ENCODE measurements around the gene ELAC2. TPM values are rescaled to one million over a fixed set of nuclear protein-coding genes. Genes with fewer than 3 reads are reported as not detected.

The ELAC2 gene
- total and polyA plus RNA-seq, 2 of the 8 experiments (the other 6 are each of a cell fraction or from before 2014, with no cell fraction given), result 91.6 to 127 TPM

- Histone ChIP-seq H3K9me3 (ENCODE audit: insufficient read depth in 2 of 2, low read depth in 1 of 2, low read length in 1 of 2) (no peaks in the 10 kb centered on the region; a peak in 1 of 4 replicates), H2BK15ac (ENCODE audit: low read length) (no peak overlapping the region), H3K18ac (ENCODE audit: extremely low read depth, low read length) (no peak overlapping the region), H4K91ac (replicated peaks; ENCODE audit: insufficient read length, low read length) (no peak overlapping the region), H3K56ac (replicated peaks; ENCODE audit: insufficient read length, low read depth, low read length) (no peak overlapping the region), H3K23me2 (ENCODE audit: low read depth, low read length) (no peaks in the 10 kb centered on the region), H3K4me3 (ENCODE audit: extremely low read depth in 1 of 4, insufficient read depth in 2 of 4, low read depth in 3 of 4, low read length in 4 of 4) (no peak overlapping the region), H3K79me1 (ENCODE audit: low read depth, low read length) (no peaks in the 10 kb centered on the region), H2AK5ac (ENCODE audit: low read depth, low read length) (no peak overlapping the region), H3K23ac (ENCODE audit: insufficient read length) (no peak overlapping the region), H4K5ac (ENCODE audit: insufficient read length, low read depth, low read length) (no peak overlapping the region), H3K27ac (ENCODE audit: low read depth, low read length) (no peak overlapping the region), H2AFZ (ENCODE audit: low read length) (no peak overlapping the region), H2BK120ac (replicated peaks; ENCODE audit: low read depth, low read length) (no peak overlapping the region), H2BK20ac (ENCODE audit: low read length) (no peak overlapping the region), H2BK12ac (ENCODE audit: low read depth, low read length) (no peak overlapping the region), H3K4me1 (replicated peaks in 1 of 4; ENCODE audit: control insufficient read depth in 3 of 4, insufficient read depth in 4 of 4, low read length in 3 of 4) (no peaks in the 10 kb centered on the region), H3K79me2 (ENCODE audit: control insufficient read depth in 1 of 2, insufficient read depth in 2 of 2, low read length in 2 of 2) (no peaks in the 10 kb centered on the region), H3K9ac (replicated peaks in 1 of 4; ENCODE audit: extremely low read depth in 1 of 4, low read depth in 3 of 4, low read length in 3 of 4) (no peak overlapping the region), H3K14ac (ENCODE audit: insufficient read length) (no peak overlapping the region), H4K8ac (ENCODE audit: extremely low read depth, insufficient read depth, low read length) (no peak overlapping the region), H4K20me1 (replicated peaks in 1 of 2; ENCODE audit: control insufficient read depth in 1 of 2, insufficient read depth in 2 of 2, low read length in 2 of 2) (no peaks in the 10 kb centered on the region), H3K4ac (replicated peaks; ENCODE audit: insufficient read length, low read depth, low read length) (no peak overlapping the region), H3K36me3 (ENCODE audit: control insufficient read depth in 2 of 4, insufficient read depth in 4 of 4, low read length in 3 of 4) (no peaks in the 10 kb centered on the region), H2BK5ac (ENCODE audit: low read depth, low read length) (no peak overlapping the region), H3K27me3 (replicated peaks in 1 of 4; ENCODE audit: control insufficient read depth in 3 of 4, extremely low read depth in 1 of 4, insufficient read depth in 3 of 4, low read length in 3 of 4) (no peaks in the 10 kb centered on the region), H3K4me2 (ENCODE audit: insufficient read depth in 1 of 2, low read depth in 2 of 2, low read length in 2 of 2) (no peak overlapping the region)
- DNase-seq (ENCODE audit: low read depth in 1 of 2, low spot score in 2 of 2) (no peak), FAIRE-seq (no peak)
- ChIA-PET POLR2A (ENCODE audit: partially characterized antibody) (no interaction called here), CTCF (ENCODE audit: partially characterized antibody) (interaction anchor here (0.6 to 3.3 kb wide), 5 partner anchors 8 to 1973 kb away, joined by 3 to 37 read pairs (median 4); no protein-coding TSS in a partner anchor)
- WGBS, 2 experiments (ENCODE audit: extremely low coverage in 1 of 2, insufficient coverage in 1 of 2, insufficient read length in 1 of 2, insufficient replicate concordance in 2 of 2, low coverage in 1 of 2, low lambda C conversion rate in 2 of 2, missing lambda C conversion rate in 1 of 2), result 93% methylated on average over 4 of the region's 4 CpGs; no CpG with 5 or more reads in 1 of the 2 experiments
- no peak for TF ChIP-seq CTCF (IDR thresholded peaks at IDR 0.05; ENCODE audit: control extremely low read depth in 1 of 3, insufficient read depth in 1 of 3, low read depth in 1 of 3, low read length in 3 of 3)
- TF ChIP-seq RXRA (IDR thresholded peaks at IDR 0.05; ENCODE audit: insufficient read depth, low read depth, low read length), result no peak
- no peak for TF ChIP-seq CHD1 (IDR thresholded peaks at IDR 0.05; ENCODE audit: low read depth, low read length)
- no peak for TF ChIP-seq RAD21 (IDR thresholded peaks at IDR 0.05 in 1 of 2, conservative IDR thresholded peaks at IDR 0.05 in 1 of 2; ENCODE audit: low read depth in 2 of 2, low read length in 2 of 2)
Measured at GRCh38 chr17:13038931-13039665, 21.3 kb upstream of the ELAC2 start.

Measured in H1 (cell line).